GM21619 (cell line): ENCODE data around the gene SLC38A5.
A peak's percentile ranks its signal among the peaks of the same experiment; 100 is the strongest.

Experiments
- ATAC-seq: cut with Tn5 transposase; IDR thresholded peaks from one replicate; pipeline ENCODE4 v1.9.1; 2021; ENCODE audit not compliant: unreplicated experiment

SLC38A5 gene

GRCh38 chrX:48492293-48492910 lies 22.3 kb upstream of the SLC38A5 start:
- ATAC-seq: no peak

DNA sequence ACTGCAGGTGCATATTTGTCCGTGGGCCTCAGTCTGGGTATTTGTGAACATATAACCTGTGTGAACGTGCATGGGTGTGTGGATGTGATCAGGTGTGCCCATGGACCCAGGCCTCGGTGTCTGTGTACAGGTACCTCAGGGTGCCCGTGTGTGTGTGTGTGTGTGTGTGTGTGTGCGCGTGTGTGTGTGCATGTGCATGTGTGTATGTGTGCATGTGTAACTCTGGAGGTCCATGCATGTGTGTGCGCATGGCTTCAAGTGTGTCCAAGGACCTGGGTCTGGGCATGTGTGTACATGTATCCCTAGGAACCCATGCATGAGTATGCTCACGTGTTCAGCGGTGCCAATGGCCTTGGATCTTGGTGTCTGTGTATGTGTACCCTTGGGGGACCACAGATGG lies 21.7 kb upstream of the SLC38A5 start:
- ATAC-seq: no peak

DNA sequence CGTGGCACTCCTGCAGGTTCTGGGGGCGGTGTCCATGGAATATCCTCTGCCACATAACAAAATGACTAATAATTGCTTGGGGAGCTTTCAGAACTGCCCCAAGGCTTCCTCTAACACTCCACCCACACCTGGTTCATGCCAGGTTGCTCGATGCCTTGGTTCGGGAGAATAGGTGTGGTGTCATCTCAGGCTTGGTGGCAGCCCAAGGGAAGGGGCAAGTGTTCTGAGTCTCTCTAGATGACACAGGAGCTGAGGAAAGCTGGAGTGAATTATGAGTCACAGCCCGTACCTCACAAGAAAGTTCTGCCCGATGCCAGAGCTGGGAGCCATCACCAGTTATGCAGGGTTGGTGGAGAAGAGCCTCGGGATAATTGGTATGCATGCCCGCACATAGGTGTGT lies 20.6 kb upstream of the SLC38A5 start:
- no peak for ATAC-seq

DNA sequence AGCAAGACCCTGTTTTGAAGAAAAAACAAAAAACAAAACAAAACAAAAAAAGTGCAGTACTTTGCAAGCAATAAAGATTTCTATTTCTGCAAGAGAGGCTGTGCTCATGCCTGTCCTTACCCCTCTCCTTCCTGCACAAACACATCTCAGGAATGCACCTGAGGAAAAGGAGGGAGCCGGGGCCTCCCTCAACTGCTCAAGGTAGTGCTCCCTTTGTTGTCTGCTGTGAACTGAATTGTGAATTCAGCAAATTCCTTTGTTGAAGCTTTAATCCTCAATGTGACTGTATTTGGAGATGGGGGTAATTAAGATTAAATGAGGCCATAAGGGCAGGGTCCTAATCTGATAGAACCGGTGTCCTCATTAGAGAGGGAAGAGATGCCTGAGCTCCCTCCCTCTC lies 19.8 kb upstream of the SLC38A5 start:
- ATAC-seq: no peak

GRCh38 chrX:48489296-48489695 lies 19.2 kb upstream of the SLC38A5 start:
- ATAC-seq: no peak

DNA sequence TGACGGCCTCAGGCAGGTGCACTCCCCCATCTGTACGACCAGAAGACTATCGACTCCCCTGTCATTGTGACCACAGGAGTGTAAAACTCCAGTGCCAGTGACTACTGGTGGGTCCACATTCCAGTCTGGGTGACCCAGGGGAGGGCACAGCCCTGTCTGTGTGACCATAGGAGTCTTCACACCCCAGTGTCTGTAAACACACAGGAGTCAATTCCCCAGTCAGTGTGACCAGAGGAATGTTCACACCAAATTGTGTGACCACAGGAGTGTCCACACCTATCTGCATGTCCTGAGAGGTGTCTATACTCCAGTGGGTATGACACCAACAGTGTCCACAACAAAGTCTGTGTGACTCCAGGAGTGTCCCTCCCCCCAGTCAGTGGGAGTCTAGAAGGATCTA lies 18.0 kb upstream of the SLC38A5 start:
- ATAC-seq: no peak

- no peak for ATAC-seq
Measured at GRCh38 chrX:48487362-48487798, 17.3 kb upstream of the SLC38A5 start.

- ATAC-seq: no peak
Measured at GRCh38 chrX:48482526-48482925, 12.5 kb upstream of the SLC38A5 start.

DNA sequence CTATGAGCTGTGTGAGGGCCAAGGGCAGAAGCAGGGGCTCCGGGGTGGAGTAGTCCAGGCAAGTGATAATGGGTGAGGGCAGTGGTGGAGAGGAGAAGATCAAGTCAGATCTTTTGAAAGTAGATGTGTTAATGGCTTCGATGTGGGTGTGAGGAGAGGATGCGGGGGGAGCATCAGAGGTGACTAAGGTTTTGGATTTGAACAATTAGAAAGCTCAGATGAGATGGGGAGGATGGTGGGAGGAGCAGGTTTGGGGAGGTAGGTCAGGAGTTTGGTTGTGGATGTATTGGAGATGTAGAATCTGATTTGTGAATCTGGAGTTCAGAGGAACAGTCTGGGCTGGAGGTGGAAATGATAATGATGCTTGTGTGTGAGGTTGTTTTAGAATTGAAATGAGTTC lies 10.5 kb upstream of the SLC38A5 start:
- no peak for ATAC-seq

- no peak for ATAC-seq
Measured at GRCh38 chrX:48480142-48480541, 10.1 kb upstream of the SLC38A5 start.

DNA sequence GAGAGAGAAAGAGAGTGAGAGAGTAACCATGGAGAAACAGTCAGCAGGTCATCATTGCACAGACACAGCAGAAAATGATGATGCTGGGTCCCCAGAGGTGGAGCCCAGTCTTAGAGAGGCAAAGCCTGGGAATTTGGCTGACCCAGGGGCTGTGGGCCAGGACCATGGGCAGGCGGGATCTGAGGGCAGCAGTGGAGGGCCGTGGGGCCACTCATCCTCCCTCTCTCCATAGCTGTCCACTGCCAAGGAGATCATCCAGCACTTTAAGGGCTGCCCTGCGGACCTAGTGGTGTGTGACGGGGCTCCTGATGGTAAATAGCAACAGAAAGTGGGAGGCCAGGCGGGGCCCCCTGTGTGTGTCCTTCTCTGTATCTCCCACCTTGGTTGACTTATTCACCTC lies 8.7 kb upstream of the SLC38A5 start:
- ATAC-seq: no peak

- no peak for ATAC-seq
Measured at GRCh38 chrX:48477960-48478755, 8.1 kb upstream of the SLC38A5 start.

DNA sequence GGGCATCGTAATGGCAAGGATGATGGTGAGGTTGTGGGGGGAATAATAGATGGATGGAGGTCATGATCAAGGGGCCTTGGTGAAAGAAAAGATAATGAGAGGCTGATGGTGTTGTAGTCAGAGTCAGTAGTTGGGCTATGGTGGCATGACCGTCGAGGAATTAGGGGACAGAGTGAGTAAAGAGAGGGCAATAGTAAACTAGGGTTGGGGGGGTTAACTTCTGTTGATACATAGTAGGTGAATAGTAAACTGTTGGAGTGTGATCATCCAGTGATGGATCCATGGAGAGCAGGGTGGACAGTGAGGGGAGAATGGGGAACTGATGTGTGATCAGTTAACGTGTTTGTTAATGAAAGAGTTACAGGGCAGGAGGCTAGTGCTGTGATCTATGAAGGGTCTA lies 6.9 kb upstream of the SLC38A5 start:
- ATAC-seq: no peak

DNA sequence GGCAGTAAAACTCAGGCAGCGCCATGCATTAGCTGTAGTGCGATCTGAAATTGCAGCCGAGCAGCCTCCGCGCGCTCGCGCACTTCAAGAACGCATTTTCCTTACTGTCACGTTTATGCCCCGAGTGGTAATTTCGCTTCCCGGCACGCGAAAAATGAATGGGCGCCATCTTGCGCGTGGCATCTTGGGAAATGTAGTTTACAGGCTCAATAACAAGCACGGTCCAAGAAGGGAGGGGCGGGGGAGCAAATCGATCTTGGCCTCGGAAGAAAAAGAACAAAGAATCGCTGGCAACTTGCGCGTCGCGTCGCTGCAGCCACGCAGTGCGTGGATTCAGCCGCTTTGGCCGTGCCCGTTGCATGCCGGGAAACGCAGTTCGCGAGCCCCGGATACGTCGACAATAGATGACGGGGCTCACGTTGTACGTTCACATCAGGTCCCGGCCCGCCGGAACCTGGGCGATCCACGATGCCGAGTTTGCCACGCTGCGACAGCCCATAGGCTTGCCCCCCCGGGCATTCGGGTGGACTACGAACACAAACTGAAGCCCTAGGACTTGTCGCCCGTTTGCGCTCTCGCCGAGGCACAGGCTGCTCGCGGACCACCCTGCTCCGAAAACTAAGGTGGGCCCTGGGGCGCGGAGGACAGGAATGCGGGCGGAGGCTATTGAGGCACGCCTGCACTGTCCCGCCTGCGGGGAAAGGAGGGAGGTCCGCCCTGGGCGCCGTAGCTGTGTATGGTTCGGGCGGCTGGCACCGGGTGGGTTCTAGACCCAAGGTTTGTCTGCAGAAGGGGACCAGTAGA lies 5.9 kb upstream of the SLC38A5 start, which contains the start of gene FTSJ1:
Gene FTSJ1 (plus strand): TSS at position 426 of the 804 bp plus-strand sequence. CDS start 1,849 bp downstream, outside the sequence.
- ATAC-seq: peak; percentile 87

- no peak for ATAC-seq
Measured at GRCh38 chrX:48475296-48475695, 5.2 kb upstream of the SLC38A5 start.

- ATAC-seq: no peak
Measured at GRCh38 chrX:48474581-48474980, 4.5 kb upstream of the SLC38A5 start.

- no peak for ATAC-seq
Measured at GRCh38 chrX:48474127-48474526, 4.1 kb upstream of the SLC38A5 start.

- ATAC-seq: no peak
Measured at GRCh38 chrX:48473704-48473990, 3.6 kb upstream of the SLC38A5 start.

DNA sequence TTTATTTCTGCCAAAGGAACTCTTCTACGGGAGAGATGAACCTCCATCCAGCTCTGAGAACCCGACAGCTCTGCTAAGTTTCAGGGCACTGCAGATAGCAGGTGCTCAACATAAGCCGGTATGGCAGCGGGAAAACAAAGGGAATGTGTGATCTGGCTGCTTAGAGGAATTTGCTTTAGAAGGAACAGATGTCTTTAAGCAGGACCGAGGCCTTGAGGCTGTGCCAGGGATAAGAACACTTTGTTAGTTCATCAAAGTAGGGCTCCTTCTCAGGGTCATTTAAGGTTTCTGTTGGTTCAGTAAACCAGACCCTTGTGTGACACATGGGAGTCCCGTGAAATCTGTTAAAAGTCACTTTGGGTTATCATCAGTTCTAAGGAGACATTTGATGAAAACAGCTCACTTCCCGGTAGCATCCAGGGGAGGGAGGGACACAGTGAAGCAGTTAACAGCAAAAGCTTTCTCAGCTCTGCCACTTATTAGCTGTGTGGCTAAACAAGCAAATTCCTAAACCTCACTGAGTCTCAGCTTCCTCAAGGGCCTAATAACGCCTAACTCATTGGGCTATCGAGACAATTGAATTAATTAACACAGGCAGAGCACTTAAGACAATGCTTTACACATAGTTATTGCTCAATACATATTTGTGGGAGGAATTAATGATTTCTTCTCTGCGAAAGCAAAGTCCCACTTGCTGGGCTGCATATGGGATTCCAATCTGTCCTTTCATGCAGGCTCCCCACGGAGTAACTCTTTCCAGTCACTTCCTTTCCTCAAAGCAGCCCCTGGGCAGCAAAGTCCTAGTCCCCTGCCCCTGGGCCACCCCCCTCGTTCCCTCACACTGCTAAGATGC lies 3.0 kb upstream of the SLC38A5 start:
- no peak for ATAC-seq

GRCh38 chrX:48472225-48472624 lies 2.2 kb upstream of the SLC38A5 start:
- ATAC-seq: no peak

DNA sequence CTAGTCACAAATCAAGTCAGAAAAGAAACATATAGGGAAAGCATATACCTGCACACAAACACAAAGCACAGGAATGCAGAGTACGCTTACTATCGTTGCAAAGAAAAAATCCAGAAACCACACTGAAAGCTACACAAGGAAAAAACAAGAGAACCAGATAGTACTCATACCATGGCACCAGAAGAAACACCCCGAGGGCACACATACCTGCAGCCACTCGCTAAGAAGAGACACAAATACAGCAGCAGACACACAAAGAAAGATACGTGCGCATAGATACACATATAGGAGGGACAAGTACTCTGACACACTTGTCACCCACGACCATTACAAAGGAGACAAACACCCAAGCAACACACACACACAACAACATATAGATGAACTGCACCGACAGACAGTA lies 1.4 kb upstream of the SLC38A5 start:
- ATAC-seq: no peak
